Type B pancreatic cell (in vitro differentiated cells): ENCODE measurements around the gene NUP210. TPM values are rescaled to one million over a fixed set of nuclear protein-coding genes. Genes with fewer than 3 reads are reported as not detected.

Experiments
- DNase-seq: peaks from one replicate; pipeline ENCODE4 v3.0.0; 2021; ENCODE audit warnings: mixed read lengths; ENCODE audit not compliant: unreplicated experiment; ENCODE audit errors: extremely low spot score
- H3K27ac Mint-ChIP-seq: 2 replicates; pipeline ENCODE4 v1.8.0; 2021; ENCODE audit warnings: mild to moderate bottlenecking, mixed read lengths
- H3K27me3 Mint-ChIP-seq: 2 replicates; pipeline ENCODE4 v1.8.0; 2021; ENCODE audit warnings: mixed read lengths
- H3K36me3 Mint-ChIP-seq: 2 replicates; pipeline ENCODE4 v1.8.0; 2021; ENCODE audit warnings: mixed read lengths
- H3K4me1 Mint-ChIP-seq: one replicate; pipeline ENCODE4 v1.8.0; 2021; ENCODE audit warnings: mixed read lengths; ENCODE audit not compliant: unreplicated experiment
- H3K4me3 Mint-ChIP-seq: 2 replicates; pipeline ENCODE4 v1.8.0; 2021; ENCODE audit warnings: mild to moderate bottlenecking, mixed read lengths
- H3K9me3 Mint-ChIP-seq: 2 replicates; pipeline ENCODE4 v1.8.0; 2021; ENCODE audit warnings: mixed read lengths
- CTCF ChIP-seq: fragments of 200-600 bp; sonication (generic); conservative IDR thresholded peaks from 2 replicates; pipeline ENCODE4 v1.5.0; 2021; ENCODE audit warnings: antibody characterized with exemption, mild to moderate bottlenecking
- total RNA-seq: library from RNA; stranded (reverse); gene quantifications from 2 replicates; pipeline ENCODE4 v1.2.1, GENCODE V29; 2021; ENCODE audit warnings: low replicate concordance

NUP210 gene
- total RNA-seq, 1 donor from 2014 or later, result 26.5 TPM

GRCh38 chr3:13319564-13320220 lies 100.4 kb downstream of the NUP210 start:
- Mint-ChIP-seq H3K27ac (no peak overlapping the region), H3K9me3 (no peaks in the 10 kb centered on the region), H3K4me1 (peaks cover 11% of the 10 kb centered on the region), H3K27me3 (no peaks in the 10 kb centered on the region), H3K4me3 (no peak overlapping the region), H3K36me3 (no peaks in the 10 kb centered on the region)
- TF ChIP-seq CTCF, result no peak
- no peak for DNase-seq

GRCh38 chr3:13318626-13319470 lies 101.3 kb downstream of the NUP210 start:
- H3K9me3 Mint-ChIP-seq, result no peaks in the 10 kb centered on the region
- DNase-seq, result no peak
- TF ChIP-seq CTCF, result no peak
- H3K36me3 Mint-ChIP-seq, result no peaks in the 10 kb centered on the region
- no peak overlapping the region for H3K4me3 Mint-ChIP-seq
- H3K27me3 Mint-ChIP-seq, result no peaks in the 10 kb centered on the region
- no peak overlapping the region for H3K27ac Mint-ChIP-seq
- H3K4me1 Mint-ChIP-seq, result peaks cover 6% of the 10 kb centered on the region

- peaks cover 3% of the 10 kb centered on the region for H3K4me1 Mint-ChIP-seq
- no peak for DNase-seq
- H3K9me3 Mint-ChIP-seq, result no peaks in the 10 kb centered on the region
- TF ChIP-seq CTCF, result no peak
- no peaks in the 10 kb centered on the region for H3K27me3 Mint-ChIP-seq
- no peak overlapping the region for H3K27ac Mint-ChIP-seq
- no peak overlapping the region for H3K4me3 Mint-ChIP-seq
- no peaks in the 10 kb centered on the region for H3K36me3 Mint-ChIP-seq
Observed at GRCh38 chr3:13317596-13318320, 102.4 kb downstream of the NUP210 start.

- no peak overlapping the region for H3K27ac Mint-ChIP-seq
- H3K36me3 Mint-ChIP-seq, result no peaks in the 10 kb centered on the region
- H3K4me1 Mint-ChIP-seq, result no peaks in the 10 kb centered on the region
- no peaks in the 10 kb centered on the region for H3K9me3 Mint-ChIP-seq
- H3K27me3 Mint-ChIP-seq, result no peaks in the 10 kb centered on the region
- no peak for TF ChIP-seq CTCF
- no peak for DNase-seq
- no peak overlapping the region for H3K4me3 Mint-ChIP-seq
Observed at GRCh38 chr3:13316603-13317002, 103.5 kb downstream of the NUP210 start.

- no peak for TF ChIP-seq CTCF
- no peaks in the 10 kb centered on the region for H3K9me3 Mint-ChIP-seq
- no peaks in the 10 kb centered on the region for H3K27me3 Mint-ChIP-seq
- DNase-seq, result no peak
- no peaks in the 10 kb centered on the region for H3K4me1 Mint-ChIP-seq
- H3K36me3 Mint-ChIP-seq, result no peaks in the 10 kb centered on the region
- no peak overlapping the region for H3K27ac Mint-ChIP-seq
- H3K4me3 Mint-ChIP-seq, result no peak overlapping the region
Observed at GRCh38 chr3:13314877-13315276, 105.2 kb downstream of the NUP210 start.
